HG03521 (cell line): ENCODE measurements around the gene WNT3A.
A peak's percentile ranks its signal among the peaks of the same experiment; 100 is the strongest.

Experiments used
- ATAC-seq: cut with Tn5 transposase; IDR thresholded peaks from one replicate; pipeline ENCODE4 v1.9.1; 2021; ENCODE audit warnings: mild to moderate bottlenecking, moderate library complexity; ENCODE audit not compliant: unreplicated experiment

WNT3A gene

DNA sequence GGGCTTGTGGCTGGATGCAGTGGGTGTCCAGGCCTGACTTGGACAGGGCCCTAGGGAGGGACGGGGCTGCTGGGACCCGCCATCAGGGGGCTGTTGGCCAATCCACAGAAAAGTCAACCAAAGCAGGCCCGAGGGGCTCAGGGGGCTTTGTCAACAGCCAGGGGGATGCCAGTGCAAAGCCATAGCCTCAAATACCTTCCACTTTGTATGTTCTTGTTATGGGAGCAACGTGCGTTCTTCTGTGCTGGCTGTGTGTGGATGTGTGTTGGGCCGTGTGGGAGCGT is 40.3 kb downstream of the WNT3A start:
- ATAC-seq = no peak

DNA sequence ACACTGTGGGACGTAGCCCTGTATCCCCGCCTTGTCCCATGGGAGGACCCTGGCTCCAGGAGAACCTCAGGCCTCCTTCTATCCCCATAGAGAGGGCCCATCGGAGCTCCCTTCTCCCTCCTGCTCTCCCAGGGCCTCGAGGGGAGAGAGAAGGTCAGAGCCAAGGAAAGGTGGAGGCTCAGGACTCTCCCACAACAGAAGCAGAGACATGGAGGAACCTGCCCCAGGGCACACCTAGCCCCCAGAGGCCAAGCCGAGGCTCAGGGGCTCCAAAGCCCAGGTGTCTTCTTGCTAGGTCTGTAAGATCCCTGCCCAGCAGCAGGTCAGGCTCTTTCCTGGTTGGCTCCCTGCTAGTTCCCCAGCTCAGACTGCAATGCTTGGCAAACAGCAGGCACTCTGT is 41.3 kb downstream of the WNT3A start:
- ATAC-seq = no peak

DNA sequence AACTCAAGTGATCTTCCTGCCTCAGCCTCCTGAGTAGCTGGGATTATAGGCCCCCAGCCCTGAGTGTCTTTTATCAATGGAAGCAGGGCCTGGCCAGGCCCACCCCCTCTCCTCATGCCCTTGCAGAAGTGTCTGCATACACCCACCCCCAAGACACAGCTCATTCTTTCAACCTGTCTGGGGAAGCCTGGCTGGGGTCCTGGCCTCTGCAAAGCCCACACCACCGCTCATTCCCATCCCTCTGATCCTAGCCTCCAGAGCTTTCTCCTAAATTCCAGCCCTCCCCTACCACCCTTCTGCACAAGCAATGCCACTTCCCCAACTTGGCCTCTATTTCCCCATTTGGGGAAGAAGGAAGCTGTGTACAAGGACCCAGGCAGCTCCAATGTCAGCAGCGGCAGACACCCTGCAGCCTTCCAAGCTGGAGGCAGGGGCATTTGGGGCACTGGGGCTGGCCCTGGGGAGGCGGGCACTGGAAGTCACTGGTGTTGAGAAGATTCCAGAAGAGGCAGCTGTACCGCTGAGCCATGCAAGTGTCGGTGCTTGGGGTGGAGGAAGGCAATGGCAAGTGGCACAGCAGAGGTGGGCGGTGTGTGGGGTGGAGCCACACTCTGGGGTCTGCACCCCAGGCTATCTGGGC is 42.0 kb downstream of the WNT3A start:
- no peak for ATAC-seq

- ATAC-seq = no peak
Measured at GRCh38 chr1:228050571-228051231, 43.9 kb downstream of the WNT3A start.

DNA sequence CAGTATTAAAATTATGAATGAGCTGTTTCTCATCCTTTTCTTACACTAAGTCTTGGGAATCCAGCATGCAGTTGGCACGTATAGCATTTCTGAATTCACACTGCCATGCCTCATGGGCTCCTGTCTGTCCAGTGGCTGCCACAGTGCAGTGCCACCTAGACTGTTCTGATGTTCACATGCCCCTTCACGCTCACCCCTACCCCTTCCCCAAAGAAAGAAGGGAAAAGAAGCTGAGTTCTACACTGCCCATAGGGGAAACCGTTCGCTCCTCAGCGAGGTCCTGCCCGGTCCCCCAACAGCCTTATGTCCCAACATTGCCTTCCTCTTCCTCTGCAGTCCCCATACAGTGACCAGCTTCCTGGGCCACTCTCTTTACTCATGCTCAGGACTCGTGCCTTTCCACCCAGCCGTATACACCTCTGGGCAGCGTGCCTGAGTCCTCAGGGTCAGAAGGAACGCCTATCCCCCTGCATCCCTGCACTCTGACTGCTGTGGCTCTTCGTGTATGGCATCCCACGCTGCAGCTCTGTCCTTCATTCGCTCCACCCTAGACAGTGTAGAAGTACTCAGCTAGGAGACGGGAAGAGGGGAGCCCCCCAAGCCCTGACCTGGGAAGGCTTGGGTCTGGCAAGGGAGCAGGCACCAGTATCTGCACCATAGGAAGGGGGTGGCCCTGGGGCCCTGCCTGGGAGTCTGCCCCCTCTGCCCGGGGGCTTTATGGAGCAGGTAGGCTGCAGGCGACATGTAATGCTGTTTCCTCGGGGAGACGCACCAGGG is 51.6 kb downstream of the WNT3A start:
- no peak for ATAC-seq

DNA sequence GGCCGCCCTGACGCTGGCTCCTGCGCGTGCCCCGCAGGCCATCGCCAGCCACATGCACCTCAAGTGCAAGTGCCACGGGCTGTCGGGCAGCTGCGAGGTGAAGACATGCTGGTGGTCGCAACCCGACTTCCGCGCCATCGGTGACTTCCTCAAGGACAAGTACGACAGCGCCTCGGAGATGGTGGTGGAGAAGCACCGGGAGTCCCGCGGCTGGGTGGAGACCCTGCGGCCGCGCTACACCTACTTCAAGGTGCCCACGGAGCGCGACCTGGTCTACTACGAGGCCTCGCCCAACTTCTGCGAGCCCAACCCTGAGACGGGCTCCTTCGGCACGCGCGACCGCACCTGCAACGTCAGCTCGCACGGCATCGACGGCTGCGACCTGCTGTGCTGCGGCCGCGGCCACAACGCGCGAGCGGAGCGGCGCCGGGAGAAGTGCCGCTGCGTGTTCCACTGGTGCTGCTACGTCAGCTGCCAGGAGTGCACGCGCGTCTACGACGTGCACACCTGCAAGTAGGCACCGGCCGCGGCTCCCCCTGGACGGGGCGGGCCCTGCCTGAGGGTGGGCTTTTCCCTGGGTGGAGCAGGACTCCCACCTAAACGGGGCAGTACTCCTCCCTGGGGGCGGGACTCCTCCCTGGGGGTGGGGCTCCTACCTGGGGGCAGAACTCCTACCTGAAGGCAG is 52.3 kb downstream of the WNT3A start:
- peak; percentile 26 for ATAC-seq

DNA sequence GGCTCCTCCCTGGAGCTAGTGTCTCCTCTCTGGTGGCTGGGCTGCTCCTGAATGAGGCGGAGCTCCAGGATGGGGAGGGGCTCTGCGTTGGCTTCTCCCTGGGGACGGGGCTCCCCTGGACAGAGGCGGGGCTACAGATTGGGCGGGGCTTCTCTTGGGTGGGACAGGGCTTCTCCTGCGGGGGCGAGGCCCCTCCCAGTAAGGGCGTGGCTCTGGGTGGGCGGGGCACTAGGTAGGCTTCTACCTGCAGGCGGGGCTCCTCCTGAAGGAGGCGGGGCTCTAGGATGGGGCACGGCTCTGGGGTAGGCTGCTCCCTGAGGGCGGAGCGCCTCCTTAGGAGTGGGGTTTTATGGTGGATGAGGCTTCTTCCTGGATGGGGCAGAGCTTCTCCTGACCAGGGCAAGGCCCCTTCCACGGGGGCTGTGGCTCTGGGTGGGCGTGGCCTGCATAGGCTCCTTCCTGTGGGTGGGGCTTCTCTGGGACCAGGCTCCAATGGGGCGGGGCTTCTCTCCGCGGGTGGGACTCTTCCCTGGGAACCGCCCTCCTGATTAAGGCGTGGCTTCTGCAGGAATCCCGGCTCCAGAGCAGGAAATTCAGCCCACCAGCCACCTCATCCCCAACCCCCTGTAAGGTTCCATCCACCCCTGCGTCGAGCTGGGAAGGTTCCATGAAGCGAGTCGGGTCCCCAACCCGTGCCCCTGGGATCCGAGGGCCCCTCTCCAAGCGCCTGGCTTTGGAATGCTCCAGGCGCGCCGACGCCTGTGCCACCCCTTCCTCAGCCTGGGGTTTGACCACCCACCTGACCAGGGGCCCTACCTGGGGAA is 53.0 kb downstream of the WNT3A start:
- ATAC-seq = peak; percentile 55

GRCh38 chr1:228060458-228061190 is 53.8 kb downstream of the WNT3A start:
- ATAC-seq = no peak

DNA sequence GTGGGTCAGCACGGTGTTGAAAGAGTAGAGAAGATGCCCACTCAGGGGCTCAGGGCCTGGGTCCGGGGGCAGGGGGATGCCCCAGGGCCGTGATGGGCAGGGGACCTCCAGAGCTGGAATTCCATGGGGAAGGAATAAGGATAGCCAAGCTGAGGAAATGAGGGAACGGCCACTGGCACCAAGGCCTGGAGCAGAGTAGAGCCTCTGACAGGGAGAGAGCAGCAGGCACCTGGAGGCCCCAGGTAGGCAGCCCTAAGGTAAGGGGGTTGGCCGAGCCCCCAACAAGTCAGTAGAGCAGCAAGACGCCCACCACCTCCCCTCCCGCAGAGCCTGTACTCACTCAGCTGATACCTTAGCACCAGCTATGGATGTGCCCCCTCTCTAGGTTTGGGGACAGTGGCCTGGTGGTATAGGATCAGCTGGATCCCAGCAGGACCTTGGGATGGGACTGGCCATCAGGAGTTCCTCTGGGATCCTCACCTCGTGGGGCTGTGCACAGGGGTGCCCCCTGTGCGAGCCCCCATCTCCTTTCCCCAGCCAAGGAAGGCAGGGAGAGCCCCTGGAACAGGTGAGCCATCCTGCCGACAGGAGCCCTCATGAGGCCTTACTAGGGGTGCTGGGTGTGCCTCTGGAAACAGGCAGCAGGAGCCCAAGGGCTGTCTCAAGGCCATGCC is 54.8 kb downstream of the WNT3A start:
- no peak for ATAC-seq

DNA sequence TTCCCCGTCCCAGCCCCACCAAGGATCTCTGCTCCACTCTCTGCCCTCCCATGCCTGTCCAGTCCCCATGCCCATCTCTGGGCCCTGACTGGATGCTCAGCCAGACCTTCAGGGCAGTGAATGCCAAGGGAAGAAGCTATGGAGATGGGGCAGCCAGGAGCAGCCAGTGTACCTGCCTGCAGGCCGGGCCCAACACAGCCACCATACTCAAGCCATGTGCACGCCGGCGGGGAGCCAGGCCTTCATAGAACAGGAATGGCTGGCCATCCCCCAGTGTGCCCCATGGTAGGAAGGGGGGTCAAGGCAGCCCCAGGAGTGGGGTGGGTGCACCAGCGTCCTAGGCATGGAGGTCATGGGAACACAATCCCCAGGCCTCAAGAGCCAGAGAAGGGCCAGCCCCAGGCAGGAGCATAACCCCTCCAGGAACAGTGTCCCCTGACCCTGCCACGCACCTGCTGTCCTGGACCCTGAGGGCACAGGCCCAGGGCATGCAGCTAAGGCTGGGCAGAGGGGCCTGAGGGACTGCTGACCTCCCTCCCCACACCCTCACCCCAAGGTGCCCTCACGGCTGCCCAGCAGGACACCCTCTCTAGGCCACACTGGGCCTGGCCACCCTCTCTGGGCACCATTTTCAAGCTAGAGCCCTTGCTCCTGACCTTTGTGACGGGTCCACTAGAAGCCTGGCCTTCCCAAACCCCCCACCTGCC is 55.4 kb downstream of the WNT3A start:
- ATAC-seq = no peak

GRCh38 chr1:228062812-228063211 is 56.0 kb downstream of the WNT3A start:
- ATAC-seq = no peak

- ATAC-seq = no peak
Measured at GRCh38 chr1:228063251-228064191, 56.7 kb downstream of the WNT3A start.

DNA sequence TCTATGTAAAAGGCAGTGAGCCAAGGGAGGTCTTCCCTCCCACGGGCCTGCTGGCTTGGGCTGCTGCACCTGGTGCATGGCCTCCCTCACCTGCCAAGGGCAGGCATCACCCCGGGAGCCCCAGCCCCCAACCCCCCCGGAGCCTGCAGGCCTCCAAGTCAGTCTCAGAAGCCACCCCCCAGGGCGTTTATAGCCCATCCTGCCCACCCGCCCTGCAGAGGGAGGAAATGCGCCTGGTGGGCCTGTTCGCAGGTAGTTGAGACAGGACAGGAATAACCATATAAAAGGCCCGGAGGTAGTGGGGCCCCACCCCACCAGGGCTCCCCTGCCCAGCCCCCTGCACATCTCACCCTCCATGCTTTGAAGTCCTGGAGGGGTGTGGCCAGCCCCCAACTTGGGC is 57.5 kb downstream of the WNT3A start:
- no peak for ATAC-seq

DNA sequence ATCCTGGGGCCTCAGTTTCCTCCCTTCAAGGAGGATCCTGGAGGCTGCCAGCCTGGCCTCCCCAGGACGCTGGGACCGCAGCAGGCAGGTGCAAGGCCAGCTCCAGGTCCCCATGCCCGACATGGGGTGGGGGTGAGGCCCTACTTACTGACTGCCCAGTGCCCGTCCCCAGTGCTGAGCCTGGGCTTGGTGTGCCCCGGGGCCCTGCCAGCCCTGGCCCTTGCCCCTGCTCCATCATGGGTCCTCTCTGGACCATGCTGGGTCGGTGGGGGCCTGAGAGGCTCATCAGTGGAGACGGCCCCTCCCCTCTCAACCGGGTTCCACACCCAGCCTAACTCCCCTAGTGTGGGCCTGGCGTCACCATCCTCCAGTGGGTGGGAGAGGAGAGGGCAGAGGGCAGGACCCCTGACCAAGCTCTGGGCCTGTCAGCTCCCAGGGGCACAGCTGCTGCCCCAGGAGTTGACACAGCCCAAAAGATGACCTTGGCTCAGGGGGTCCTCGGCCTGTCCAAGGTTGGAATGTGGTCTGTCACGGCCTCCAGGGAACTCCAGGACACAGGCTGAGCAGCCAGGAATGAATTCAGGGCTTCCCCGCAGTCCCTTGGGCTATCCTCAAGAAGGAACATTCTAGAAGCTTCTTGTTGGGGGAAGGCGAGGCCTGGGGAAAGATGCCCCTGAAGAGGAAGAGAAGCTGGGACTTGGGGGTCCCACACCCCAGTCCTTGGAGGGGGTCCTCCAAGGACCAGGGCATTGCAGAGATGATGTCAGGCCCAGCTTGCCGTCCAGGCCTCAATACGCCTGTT is 58.1 kb downstream of the WNT3A start:
- no peak for ATAC-seq

- ATAC-seq = no peak
Measured at GRCh38 chr1:228065543-228066347, 58.9 kb downstream of the WNT3A start.

GRCh38 chr1:228066416-228066815 is 59.6 kb downstream of the WNT3A start:
- no peak for ATAC-seq
